Measurements from ENCODE around the gene RNF220. TPM values are rescaled to one million over a fixed set of nuclear protein-coding genes. Genes with fewer than 3 reads are reported as not detected.

Gene RNF220
- total RNA-seq, 2 donors from 2014 or later, result 85.4 to 124 TPM

DNA sequence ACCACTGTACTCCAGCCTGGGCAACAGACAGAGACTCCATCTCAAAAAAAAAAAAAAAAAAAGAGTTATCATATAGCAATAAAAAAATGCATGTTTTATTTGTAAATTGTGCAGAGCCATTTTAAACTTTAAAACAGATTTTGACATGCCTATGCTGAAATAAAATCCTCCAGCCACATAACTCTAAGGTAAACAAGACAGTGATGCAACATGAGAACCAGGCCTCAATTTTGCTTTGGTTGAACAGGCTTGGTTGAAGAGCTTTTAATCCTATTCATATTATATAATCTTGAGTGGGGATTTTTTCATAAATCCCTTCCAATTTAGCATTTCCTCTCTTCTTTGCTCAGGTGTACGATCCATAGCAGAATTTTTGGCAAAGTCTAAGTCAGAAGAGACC, 295.5 kb downstream of the RNF220 start:
- Histone ChIP-seq H3K27me3 (no peaks in the 10 kb centered on the region), H3K9me3 (no peaks in the 10 kb centered on the region), H3K4me3 (no peak overlapping the region), H3K4me1 (no peaks in the 10 kb centered on the region), H3K36me3 (replicated peaks in 1 of 2; ENCODE audit: insufficient read depth in 1 of 2, low read depth in 2 of 2) (no peaks in the 10 kb centered on the region), H3K27ac (no peak overlapping the region)
- ATAC-seq (no peak), DNase-seq (no peak)
- 82 to 94% methylated on average over 1 of the region's 1 CpG for WGBS, 2 donors
- intact Hi-C loops (cut with DNase I), result no loop called here
- no peak for TF ChIP-seq POLR2A (IDR thresholded peaks at IDR 0.05)
- TF ChIP-seq, protein P1, sequence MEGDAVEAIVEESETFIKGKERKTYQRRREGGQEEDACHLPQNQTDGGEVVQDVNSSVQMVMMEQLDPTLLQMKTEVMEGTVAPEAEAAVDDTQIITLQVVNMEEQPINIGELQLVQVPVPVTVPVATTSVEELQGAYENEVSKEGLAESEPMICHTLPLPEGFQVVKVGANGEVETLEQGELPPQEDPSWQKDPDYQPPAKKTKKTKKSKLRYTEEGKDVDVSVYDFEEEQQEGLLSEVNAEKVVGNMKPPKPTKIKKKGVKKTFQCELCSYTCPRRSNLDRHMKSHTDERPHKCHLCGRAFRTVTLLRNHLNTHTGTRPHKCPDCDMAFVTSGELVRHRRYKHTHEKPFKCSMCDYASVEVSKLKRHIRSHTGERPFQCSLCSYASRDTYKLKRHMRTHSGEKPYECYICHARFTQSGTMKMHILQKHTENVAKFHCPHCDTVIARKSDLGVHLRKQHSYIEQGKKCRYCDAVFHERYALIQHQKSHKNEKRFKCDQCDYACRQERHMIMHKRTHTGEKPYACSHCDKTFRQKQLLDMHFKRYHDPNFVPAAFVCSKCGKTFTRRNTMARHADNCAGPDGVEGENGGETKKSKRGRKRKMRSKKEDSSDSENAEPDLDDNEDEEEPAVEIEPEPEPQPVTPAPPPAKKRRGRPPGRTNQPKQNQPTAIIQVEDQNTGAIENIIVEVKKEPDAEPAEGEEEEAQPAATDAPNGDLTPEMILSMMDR (IDR thresholded peaks at IDR 0.05), result no peak

DNA sequence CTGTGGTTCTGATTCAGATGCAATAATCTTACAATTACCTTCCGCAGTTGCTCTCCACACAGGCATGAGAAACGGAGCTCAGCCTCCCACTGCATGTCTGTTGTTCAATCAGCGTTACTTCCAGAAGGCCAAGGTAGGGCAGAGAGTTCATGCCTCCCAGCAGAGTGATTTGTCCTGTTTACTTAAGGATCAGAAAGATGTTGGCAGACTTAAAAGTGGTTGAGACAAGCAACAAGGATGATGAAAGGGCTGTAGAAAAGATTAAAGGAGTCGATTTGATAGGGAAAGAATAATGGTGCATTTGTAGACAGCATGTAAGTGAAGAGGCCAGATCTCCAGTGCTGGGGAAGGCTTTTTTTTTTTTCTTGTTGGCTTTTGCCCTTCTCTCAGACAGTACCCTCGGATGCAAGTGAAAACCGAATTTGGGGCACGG, 296.1 kb downstream of the RNF220 start:
- ATAC-seq, result no peak
- H3K36me3 ChIP-seq (replicated peaks in 1 of 2; ENCODE audit: insufficient read depth in 1 of 2, low read depth in 2 of 2), result no peaks in the 10 kb centered on the region
- TF ChIP-seq, protein P1 (IDR thresholded peaks at IDR 0.05), result no peak
- TF ChIP-seq POLR2A (IDR thresholded peaks at IDR 0.05), result no peak
- no peak for DNase-seq
- no peaks in the 10 kb centered on the region for H3K27me3 ChIP-seq
- no peak overlapping the region for H3K27ac ChIP-seq
- intact Hi-C loops (cut with DNase I), result no loop called here
- H3K4me1 ChIP-seq, result no peaks in the 10 kb centered on the region
- 73 to 75% methylated on average over 7 of the region's 7 CpGs for WGBS, 2 donors
- no peak overlapping the region for H3K4me3 ChIP-seq
- H3K9me3 ChIP-seq, result no peaks in the 10 kb centered on the region

Small RNA genes within 50 kb of the gene (microRNA-seq; reads per million reads assigned to microRNA genes)
- gene MIR5584 (ENCODE audit: borderline number of aligned reads in 2 of 2, borderline replicate concordance in 2 of 2), result 0 reads per million in 2 donors

Small RNA genes within 50 kb of the gene (small RNA-seq; reads per million reads assigned to genes)
- gene MIR5584 (not detected), gene RNU6-369P (not detected)

Other genes starting within 250 kb of the RNF220 start
- gene DMAP1, start 191.8 kb upstream of the RNF220 start, total RNA-seq, result 10 to 100 TPM; 39.2 to 93.3 TPM
- gene ERI3, start 50.0 kb upstream of the RNF220 start, total RNA-seq, result 10 to 100 TPM; 17.4 to 59.7 TPM

All from body of pancreas (tissue), 4 donors.